SU-DHL-6 (cell line): ENCODE results near the gene FHL1.
A peak's percentile ranks its signal among the peaks of the same experiment; 100 is the strongest.

Experiments used
- H2AFZ ChIP-seq: fragments of 200-600 bp; sonication (generic); 2 replicates; pipeline ENCODE4 v1.6.1; 2014; ENCODE audit warnings: low read depth, mild to moderate bottlenecking, moderate library complexity, mixed read lengths, antibody characterized with exemption, low read length; ENCODE audit not compliant: severe bottlenecking
- H3F3A ChIP-seq: fragments of 200-600 bp; shearing (Covaris generic); 2 replicates; pipeline ENCODE4 v1.6.0; 2016; ENCODE audit warnings: antibody characterized with exemption, mild to moderate bottlenecking; ENCODE audit not compliant: insufficient read depth
- H3K27ac ChIP-seq: fragments of 200-600 bp; sonication (generic); 2 replicates; pipeline ENCODE4 v1.5.1; 2016; ENCODE audit warnings: low read depth, mild to moderate bottlenecking, low read length, moderate library complexity, mixed read lengths
- H3K27me3 ChIP-seq: fragments of 200-600 bp; sonication (generic), shearing (Covaris generic); 2 replicates; pipeline ENCODE4 v1.6.0; 2014; ENCODE audit warnings: mild to moderate bottlenecking, low read length
- H3K36me3 ChIP-seq: fragments of 200-600 bp; sonication (generic); 2 replicates; pipeline ENCODE4 v1.6.1; 2014; ENCODE audit warnings: mild to moderate bottlenecking, low read length, mixed read lengths
- H3K4me2 ChIP-seq: fragments of 300-600, 200-600 bp; shearing (Covaris generic), sonication (generic); 2 replicates; pipeline ENCODE4 v1.6.0; 2014; ENCODE audit warnings: low read length, low read depth, mild to moderate bottlenecking; ENCODE audit not compliant: poor library complexity, severe bottlenecking
- H3K4me3 ChIP-seq: fragments of 200-600 bp; sonication (generic); 2 replicates; pipeline ENCODE4 v1.5.1; 2014; ENCODE audit warnings: antibody characterized with exemption, low read length, mild to moderate bottlenecking, mixed read lengths; ENCODE audit not compliant: insufficient read depth, poor library complexity, severe bottlenecking
- H3K79me2 ChIP-seq: fragments of 200-600 bp; sonication (generic); 2 replicates; pipeline ENCODE4 v1.6.1; 2014; ENCODE audit warnings: mild to moderate bottlenecking, low read length, moderate library complexity; ENCODE audit not compliant: insufficient read depth
- H3K9ac ChIP-seq: fragments of 200-600 bp; sonication (generic); 2 replicates; pipeline ENCODE4 v1.7.0; 2014; ENCODE audit warnings: mild to moderate bottlenecking, low read length
- H3K9me2 ChIP-seq: fragments of 200-600 bp; sonication (generic); replicated peaks from 2 replicates; pipeline ENCODE4 v1.6.1; 2014; ENCODE audit warnings: low read length; ENCODE audit not compliant: insufficient read depth
- H3K9me3 ChIP-seq: fragments of 200-600 bp; sonication (generic); 2 replicates; pipeline ENCODE4 v1.6.1; 2014; ENCODE audit warnings: low read length, mixed read lengths; ENCODE audit not compliant: insufficient read depth
- H4K20me1 ChIP-seq: fragments of 200-600 bp; sonication (generic); 2 replicates; pipeline ENCODE4 v1.6.1; 2014; ENCODE audit warnings: low read depth, mild to moderate bottlenecking, antibody characterized with exemption, low read length, moderate library complexity, mixed read lengths
- CTCF ChIP-seq: fragments of 200-600 bp; sonication (generic); IDR thresholded peaks from one replicate; pipeline ENCODE4 v1.5.1; 2017; ENCODE audit warnings: antibody characterized with exemption, mild to moderate bottlenecking, low read length, moderate library complexity; ENCODE audit not compliant: insufficient read depth, poor library complexity, severe bottlenecking
- EZH2phosphoT487 ChIP-seq: fragments of 200-600 bp; sonication (generic), shearing (Covaris generic); conservative IDR thresholded peaks from 2 replicates; pipeline ENCODE4 v1.6.1; 2018; ENCODE audit warnings: mild to moderate bottlenecking, antibody characterized with exemption, low read length, moderate library complexity, mixed read lengths

The FHL1 gene

DNA sequence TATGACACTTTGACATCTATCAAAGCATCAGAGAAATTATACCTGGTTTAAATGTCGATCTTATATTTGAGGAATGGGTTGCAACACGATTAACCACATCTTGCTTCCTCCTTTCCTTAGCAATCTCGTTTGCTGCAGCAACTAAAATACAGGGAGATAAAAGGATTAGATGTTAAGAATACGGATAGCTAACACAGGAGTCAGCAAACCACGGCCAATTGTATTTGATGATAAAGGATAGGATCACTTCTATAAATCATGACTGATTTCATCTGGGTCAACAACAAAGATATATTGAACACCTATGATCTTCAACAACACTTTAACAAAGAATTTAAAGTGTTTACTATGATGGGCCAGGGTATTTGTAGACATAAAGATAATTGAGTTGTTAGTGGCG lies 98.9 kb downstream of the FHL1 start:
- no peak overlapping the region for H3K9ac ChIP-seq
- H3K4me2 ChIP-seq = no peak overlapping the region
- H4K20me1 ChIP-seq = no peaks in the 10 kb centered on the region
- H3K27me3 ChIP-seq = no peaks in the 10 kb centered on the region
- H2AFZ ChIP-seq = no peak overlapping the region
- H3K27ac ChIP-seq = no peak overlapping the region
- no peaks in the 10 kb centered on the region for H3K9me2 ChIP-seq
- TF ChIP-seq CTCF (no peak), EZH2phosphoT487 (no peak)
- H3K36me3 ChIP-seq = no peaks in the 10 kb centered on the region
- H3K79me2 ChIP-seq = no peaks in the 10 kb centered on the region
- no peaks in the 10 kb centered on the region for H3K9me3 ChIP-seq
- no peaks in the 10 kb centered on the region for H3F3A ChIP-seq
- H3K4me3 ChIP-seq = no peak overlapping the region

- Histone ChIP-seq H3K4me2 (peak overlapping the region; percentile 61), H2AFZ (peak overlapping the region; percentile 98), H3K9me2 (no peaks in the 10 kb centered on the region), H3K27ac (no peak overlapping the region), H3K4me3 (peak overlapping the region; percentile 81), H3K9ac (peak overlapping the region; percentile 82), H4K20me1 (no peaks in the 10 kb centered on the region), H3K27me3 (no peaks in the 10 kb centered on the region), H3K79me2 (no peaks in the 10 kb centered on the region), H3K9me3 (no peaks in the 10 kb centered on the region), H3K36me3 (no peaks in the 10 kb centered on the region), H3F3A (no peaks in the 10 kb centered on the region)
- no peak for TF ChIP-seq CTCF
- TF ChIP-seq EZH2phosphoT487 = no peak
These were observed 103.1 kb downstream of the FHL1 start for GRCh38 chrX:136250191-136251040.

GRCh38 chrX:136251041-136251991 lies 104.0 kb downstream of the FHL1 start, which contains the start of gene MAP7D3:
Gene MAP7D3 (minus strand): TSS chrX:136251400. CDS start chrX:136251358, 42 bp downstream.
- no peaks in the 10 kb centered on the region for H3K79me2 ChIP-seq
- H3F3A ChIP-seq = no peaks in the 10 kb centered on the region
- peak within 1 kb of the TSS; percentile 98 for H2AFZ ChIP-seq
- TF ChIP-seq EZH2phosphoT487 (no peak), CTCF (no peak)
- H3K9ac ChIP-seq = peak within 1 kb of the TSS; percentile 82
- no peaks in the 10 kb centered on the region for H3K36me3 ChIP-seq
- H3K9me3 ChIP-seq = no peaks in the 10 kb centered on the region
- H3K27me3 ChIP-seq = no peaks in the 10 kb centered on the region
- H3K27ac ChIP-seq = no peak within 1 kb of the TSS
- no peaks in the 10 kb centered on the region for H4K20me1 ChIP-seq
- H3K4me3 ChIP-seq = peak within 1 kb of the TSS; percentile 81
- H3K4me2 ChIP-seq = peak within 1 kb of the TSS; percentile 61
- no peaks in the 10 kb centered on the region for H3K9me2 ChIP-seq
